GM19193 (cell line): ENCODE measurements around the gene ZBED5.
A peak's percentile ranks its signal among the peaks of the same experiment; 100 is the strongest.

Experiments used
- POLR2A ChIP-seq: IDR thresholded peaks from 4 replicates; pipeline ENCODE4 v1.6.1; 2011; ENCODE audit not compliant: insufficient read depth, insufficient read length; ENCODE audit errors: extremely low read depth

ZBED5 gene

GRCh38 chr11:10818594-10818993, 39.3 kb downstream of the ZBED5 start:
- TF ChIP-seq POLR2A = no peak

GRCh38 chr11:10813945-10814344, 43.9 kb downstream of the ZBED5 start:
- TF ChIP-seq POLR2A = no peak

GRCh38 chr11:10809373-10810160, 48.3 kb downstream of the ZBED5 start:
- no peak for TF ChIP-seq POLR2A

- TF ChIP-seq POLR2A = peak; percentile 100
Observed at GRCh38 chr11:10808553-10809372, 49.1 kb downstream of the ZBED5 start, which contains the start of gene EIF4G2. Gene EIF4G2 (minus strand): TSS chr11:10808926.

GRCh38 chr11:10808235-10808552, 49.7 kb downstream of the ZBED5 start:
- TF ChIP-seq POLR2A = no peak

- TF ChIP-seq POLR2A = no peak
Observed at GRCh38 chr11:10807493-10808234, 50.2 kb downstream of the ZBED5 start.

GRCh38 chr11:10806206-10806605, 51.6 kb downstream of the ZBED5 start:
- TF ChIP-seq POLR2A = no peak

- no peak for TF ChIP-seq POLR2A
Observed at GRCh38 chr11:10805741-10806140, 52.1 kb downstream of the ZBED5 start.

GRCh38 chr11:10803676-10804075, 54.2 kb downstream of the ZBED5 start:
- no peak for TF ChIP-seq POLR2A
